MM.1S (cell line): Measurements from ENCODE around the gene TMX4.

ENCODE experiments used
- CTCF ChIP-seq: fragments of 300-600 bp; sonication (generic); IDR thresholded peaks from 2 replicates; pipeline ENCODE4 v1.5.1; 2016; ENCODE audit warnings: antibody characterized with exemption, low read length, mixed read lengths
- EZH2 ChIP-seq: fragments of 300-600 bp; sonication (generic); optimal IDR thresholded peaks from 2 replicates; pipeline ENCODE3; 2017; ENCODE audit warnings: low read depth, mild to moderate bottlenecking, antibody characterized with exemption, low read length, mixed read lengths
- EZH2phosphoT487 ChIP-seq: fragments of 300-600 bp; sonication (generic); IDR thresholded peaks from 2 replicates; pipeline ENCODE4 v1.6.1; 2018; ENCODE audit warnings: antibody characterized with exemption, low read length

- no peak for TF ChIP-seq CTCF
- TF ChIP-seq EZH2: no peak
- TF ChIP-seq EZH2phosphoT487: no peak
Measured at GRCh38 chr20:8008733-8009132, 10.8 kb downstream of the TMX4 start.
